RWPE1 (cell line): ENCODE data around the gene STXBP4.

Experiments used
- CTCF ChIA-PET: fragments of 350-600 bp; sonication (Branson Sonifier 250); formaldehyde crosslinking; extraction: SDS; loops from one replicate; lab custom pipeline; 2021; lab: Yijun Ruan, JAX
- POLR2A ChIA-PET: fragments of 400-600 bp; formaldehyde crosslinking; extraction: SDS; loops from one replicate; lab custom pipeline; 2020; ENCODE audit warnings: antibody characterized with exemption; ENCODE audit not compliant: low non-redundant PET; lab: Yijun Ruan, JAX
- DNase-seq: peaks from one replicate; pipeline ENCODE4 v3.0.0; 2012; ENCODE audit warnings: low spot score
- H3K27ac ChIP-seq: fragments of 450-650 bp; 2 replicates; pipeline ENCODE4 v1.5.1; 2017
- CTCF ChIP-seq: fragments of 450-650 bp; conservative IDR thresholded peaks from 2 replicates; pipeline ENCODE4 v1.5.1; 2017; ENCODE audit warnings: low read depth, mild to moderate bottlenecking

The STXBP4 gene

GRCh38 chr17:55152236-55152635 is 183.7 kb downstream of the STXBP4 start:
- ChIA-PET POLR2A (no interaction called here), CTCF (no interaction called here)
- no peak for TF ChIP-seq CTCF
- DNase-seq: no peak
- no peak overlapping the region for H3K27ac ChIP-seq

- no peak overlapping the region for H3K27ac ChIP-seq
- ChIA-PET POLR2A (no interaction called here), CTCF (interaction anchor here (0.5 kb wide), 1 partner anchor 194 kb away, joined by 4 read pairs; no protein-coding TSS in a partner anchor)
- no peak for TF ChIP-seq CTCF
- no peak for DNase-seq
These were observed 185.5 kb downstream of the STXBP4 start for GRCh38 chr17:55154101-55154500.

GRCh38 chr17:55155856-55156560 is 187.4 kb downstream of the STXBP4 start:
- DNase-seq: no peak
- CTCF ChIA-PET: interaction anchor here (0.6 kb wide), 2 partner anchors 46 to 290 kb away, joined by 3 to 4 read pairs; no protein-coding TSS in a partner anchor
- POLR2A ChIA-PET: no interaction called here
- H3K27ac ChIP-seq: no peak overlapping the region
- no peak for TF ChIP-seq CTCF

GRCh38 chr17:55157165-55157564 is 188.6 kb downstream of the STXBP4 start:
- CTCF ChIA-PET: interaction anchor here (0.6 kb wide), 1 partner anchor 178 kb away, joined by 5 read pairs; no protein-coding TSS in a partner anchor
- TF ChIP-seq CTCF: no peak
- peak; percentile 5 for DNase-seq
- POLR2A ChIA-PET: no interaction called here
- H3K27ac ChIP-seq: no peak overlapping the region

- no peak for DNase-seq
- ChIA-PET CTCF (interaction anchor here (0.6 kb wide), 1 partner anchor 356 kb away, joined by 4 read pairs; no protein-coding TSS in a partner anchor), POLR2A (no interaction called here)
- TF ChIP-seq CTCF: no peak
- H3K27ac ChIP-seq: no peak overlapping the region
These were observed 189.9 kb downstream of the STXBP4 start for GRCh38 chr17:55158439-55158838.

GRCh38 chr17:55159251-55159650 is 190.7 kb downstream of the STXBP4 start:
- POLR2A ChIA-PET: no interaction called here
- no peak overlapping the region for H3K27ac ChIP-seq
- CTCF ChIA-PET: interaction anchor here (0.6 kb wide), 1 partner anchor 355 kb away, joined by 4 read pairs; no protein-coding TSS in a partner anchor
- DNase-seq: no peak
- no peak for TF ChIP-seq CTCF
